ENCODE data around the gene SLC35B4.

SLC35B4 gene

GRCh38 chr7:134246761-134247160 is 70.0 kb downstream of the SLC35B4 start:
- H3K27me3 ChIP-seq (ENCODE audit: control insufficient read depth in 5 of 5, insufficient read depth in 4 of 5, low read length in 5 of 5) = no peaks in the 10 kb centered on the region
- H3K36me3 ChIP-seq (ENCODE audit: control insufficient read depth in 5 of 5, insufficient read depth in 5 of 5, low read length in 5 of 5) = no peaks in the 10 kb centered on the region
- no peaks in the 10 kb centered on the region for H3K9me3 ChIP-seq (ENCODE audit: control insufficient read depth in 5 of 5, low read length in 5 of 5)
- no peak overlapping the region for H3K27ac ChIP-seq (ENCODE audit: low read depth, low read length)
- no peak overlapping the region for H3K9ac ChIP-seq (ENCODE audit: low read length in 5 of 5)
- H3K4me1 ChIP-seq (ENCODE audit: control insufficient read depth in 5 of 5, insufficient read depth in 5 of 5, low read length in 5 of 5) = no peaks in the 10 kb centered on the region
- H3K4me3 ChIP-seq (ENCODE audit: low read depth in 1 of 5, low read length in 5 of 5) = no peak overlapping the region

- no peaks in the 10 kb centered on the region for H3K27me3 ChIP-seq (ENCODE audit: control insufficient read depth in 5 of 5, insufficient read depth in 4 of 5, low read length in 5 of 5)
- no peaks in the 10 kb centered on the region for H3K36me3 ChIP-seq (ENCODE audit: control insufficient read depth in 5 of 5, insufficient read depth in 5 of 5, low read length in 5 of 5)
- H3K4me1 ChIP-seq (ENCODE audit: control insufficient read depth in 5 of 5, insufficient read depth in 5 of 5, low read length in 5 of 5) = no peaks in the 10 kb centered on the region
- H3K9me3 ChIP-seq (ENCODE audit: control insufficient read depth in 5 of 5, low read length in 5 of 5) = no peaks in the 10 kb centered on the region
- no peak overlapping the region for H3K4me3 ChIP-seq (ENCODE audit: low read depth in 1 of 5, low read length in 5 of 5)
- no peak overlapping the region for H3K27ac ChIP-seq (ENCODE audit: low read depth, low read length)
- no peak overlapping the region for H3K9ac ChIP-seq (ENCODE audit: low read length in 5 of 5)
Measured at GRCh38 chr7:134246347-134246746, 70.4 kb downstream of the SLC35B4 start.

GRCh38 chr7:134245253-134245652 is 71.5 kb downstream of the SLC35B4 start:
- Histone ChIP-seq H3K9ac (ENCODE audit: low read length in 5 of 5) (no peak overlapping the region), H3K9me3 (ENCODE audit: control insufficient read depth in 5 of 5, low read length in 5 of 5) (no peaks in the 10 kb centered on the region), H3K4me3 (ENCODE audit: low read depth in 1 of 5, low read length in 5 of 5) (no peak overlapping the region), H3K27ac (ENCODE audit: low read depth, low read length) (no peak overlapping the region), H3K27me3 (ENCODE audit: control insufficient read depth in 5 of 5, insufficient read depth in 4 of 5, low read length in 5 of 5) (no peaks in the 10 kb centered on the region), H3K36me3 (ENCODE audit: control insufficient read depth in 5 of 5, insufficient read depth in 5 of 5, low read length in 5 of 5) (no peaks in the 10 kb centered on the region), H3K4me1 (ENCODE audit: control insufficient read depth in 5 of 5, insufficient read depth in 5 of 5, low read length in 5 of 5) (no peaks in the 10 kb centered on the region)
